ENCODE measurements around the gene C9orf153. TPM values are rescaled to one million over a fixed set of nuclear protein-coding genes. Genes with fewer than 3 reads are reported as not detected.

C9orf153 gene
- total and polyA plus RNA-seq, 2 experiments from 2014 or later = 0.29 TPM; not detected in 1

DNA sequence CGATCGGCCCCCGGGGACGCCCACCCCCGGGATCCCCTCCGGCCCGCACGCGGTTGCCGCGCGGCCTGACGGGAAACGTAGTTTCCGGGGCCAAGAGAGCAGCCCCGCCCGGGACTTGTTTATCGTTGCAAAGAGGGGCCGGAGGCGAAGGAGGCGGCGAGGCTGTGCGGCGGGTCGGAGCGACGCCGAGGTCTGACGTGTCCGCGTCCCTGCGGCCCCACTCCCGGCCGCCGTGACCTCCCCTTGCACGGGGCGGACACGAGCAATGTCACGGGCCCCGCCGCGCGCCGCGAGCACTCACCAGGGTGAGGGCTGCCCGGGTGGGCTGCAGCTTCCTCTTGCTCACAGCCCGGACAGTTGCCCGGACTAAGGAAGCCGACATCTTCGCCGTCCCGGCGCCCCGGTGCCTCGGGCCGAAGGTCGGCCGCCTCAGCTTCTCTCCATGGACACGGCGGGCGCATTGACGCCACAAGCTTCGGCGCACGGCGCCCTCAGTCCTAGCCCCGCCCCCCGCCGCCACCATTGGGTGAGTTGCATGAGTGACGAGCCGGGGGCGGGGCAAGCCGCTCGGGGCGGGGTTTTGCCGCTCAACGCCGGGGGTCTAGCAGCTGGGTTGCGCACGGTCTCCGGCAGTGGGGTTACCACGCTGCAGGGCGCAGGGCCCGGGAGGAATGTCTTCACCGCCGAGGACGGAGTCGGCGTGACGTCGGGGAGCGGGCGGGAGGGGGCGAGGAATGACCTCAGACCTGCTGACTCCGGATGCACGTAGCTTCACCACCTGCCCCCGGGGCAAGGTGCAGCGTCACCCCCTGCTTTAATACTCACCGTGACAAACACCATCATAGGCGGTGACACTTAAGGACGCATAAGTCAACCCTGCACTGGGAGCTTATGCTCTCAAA is 22.9 kb upstream of the C9orf153 start, which contains the start of gene ISCA1:
Gene ISCA1 (minus strand): TSS at position 462 of the 902 bp plus-strand sequence. CDS start 80 bp downstream, at position 382.
- Histone ChIP-seq H3K4me1 (ENCODE audit: insufficient read depth) (peaks cover 5% of the 10 kb centered on the region), H3K27me3 (ENCODE audit: insufficient read depth) (no peaks in the 10 kb centered on the region)
- ATAC-seq = peak; percentile 82

More for the DNA sequence above, 22.9 kb upstream of the C9orf153 start, which contains the start of gene ISCA1:
- H3K4me3 Mint-ChIP-seq = peak within 1 kb of the TSS; percentile 93
- peaks cover 32% of the 10 kb centered on the region for H3K4me1 Mint-ChIP-seq
- peaks cover 7% of the 10 kb centered on the region for H3K36me3 Mint-ChIP-seq (ENCODE audit: low read depth)
- Histone ChIP-seq H3K36me3 (ENCODE audit: insufficient read depth) (0 out of 2 replicates have a peak, but pooled peaks cover 4% of the 10 kb centered on the region), H4K20me1 (replicated peaks; ENCODE audit: insufficient read depth) (peaks cover 8% of the 10 kb centered on the region; the same call in 1 of the 2 replicates), H3K79me2 (replicated peaks; ENCODE audit: insufficient read depth) (peaks cover 43% of the 10 kb centered on the region), H3K4me2 (peak within 1 kb of the TSS; percentile 93), H3K27ac (ENCODE audit: low read depth) (peak within 1 kb of the TSS; percentile 96), H3K9me2 (ENCODE audit: insufficient read depth) (no peaks in the 10 kb centered on the region), H3K4me3 (peak within 1 kb of the TSS; percentile 84), H3F3A (replicated peaks; ENCODE audit: low read depth) (0 out of 2 replicates have a peak, but pooled peaks cover 3% of the 10 kb centered on the region), H2AFZ (peak within 1 kb of the TSS; percentile 94)
- DNase-seq (ENCODE audit: low spot score) = peak; percentile 98
- TF ChIP-seq EZH2phosphoT487 (IDR thresholded peaks at IDR 0.05; ENCODE audit: unreplicated experiment) (no peak), JUNB (IDR thresholded peaks at IDR 0.05; ENCODE audit: unreplicated experiment) (no peak), POLR2AphosphoS5 (IDR thresholded peaks at IDR 0.05; ENCODE audit: low read depth) (peak; percentile 78), CTCF (conservative IDR thresholded peaks at IDR 0.05; ENCODE audit: low read depth in 2 of 2) (no peak), CREB1 (CRISPR knock-in tag; IDR thresholded peaks at IDR 0.05; ENCODE audit: low read depth) (peak; percentile 88)
- TF ChIP-seq, protein P1, sequence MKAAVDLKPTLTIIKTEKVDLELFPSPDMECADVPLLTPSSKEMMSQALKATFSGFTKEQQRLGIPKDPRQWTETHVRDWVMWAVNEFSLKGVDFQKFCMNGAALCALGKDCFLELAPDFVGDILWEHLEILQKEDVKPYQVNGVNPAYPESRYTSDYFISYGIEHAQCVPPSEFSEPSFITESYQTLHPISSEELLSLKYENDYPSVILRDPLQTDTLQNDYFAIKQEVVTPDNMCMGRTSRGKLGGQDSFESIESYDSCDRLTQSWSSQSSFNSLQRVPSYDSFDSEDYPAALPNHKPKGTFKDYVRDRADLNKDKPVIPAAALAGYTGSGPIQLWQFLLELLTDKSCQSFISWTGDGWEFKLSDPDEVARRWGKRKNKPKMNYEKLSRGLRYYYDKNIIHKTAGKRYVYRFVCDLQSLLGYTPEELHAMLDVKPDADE (IDR thresholded peaks at IDR 0.05) = peak; percentile 70
- TF ChIP-seq, protein P2, sequence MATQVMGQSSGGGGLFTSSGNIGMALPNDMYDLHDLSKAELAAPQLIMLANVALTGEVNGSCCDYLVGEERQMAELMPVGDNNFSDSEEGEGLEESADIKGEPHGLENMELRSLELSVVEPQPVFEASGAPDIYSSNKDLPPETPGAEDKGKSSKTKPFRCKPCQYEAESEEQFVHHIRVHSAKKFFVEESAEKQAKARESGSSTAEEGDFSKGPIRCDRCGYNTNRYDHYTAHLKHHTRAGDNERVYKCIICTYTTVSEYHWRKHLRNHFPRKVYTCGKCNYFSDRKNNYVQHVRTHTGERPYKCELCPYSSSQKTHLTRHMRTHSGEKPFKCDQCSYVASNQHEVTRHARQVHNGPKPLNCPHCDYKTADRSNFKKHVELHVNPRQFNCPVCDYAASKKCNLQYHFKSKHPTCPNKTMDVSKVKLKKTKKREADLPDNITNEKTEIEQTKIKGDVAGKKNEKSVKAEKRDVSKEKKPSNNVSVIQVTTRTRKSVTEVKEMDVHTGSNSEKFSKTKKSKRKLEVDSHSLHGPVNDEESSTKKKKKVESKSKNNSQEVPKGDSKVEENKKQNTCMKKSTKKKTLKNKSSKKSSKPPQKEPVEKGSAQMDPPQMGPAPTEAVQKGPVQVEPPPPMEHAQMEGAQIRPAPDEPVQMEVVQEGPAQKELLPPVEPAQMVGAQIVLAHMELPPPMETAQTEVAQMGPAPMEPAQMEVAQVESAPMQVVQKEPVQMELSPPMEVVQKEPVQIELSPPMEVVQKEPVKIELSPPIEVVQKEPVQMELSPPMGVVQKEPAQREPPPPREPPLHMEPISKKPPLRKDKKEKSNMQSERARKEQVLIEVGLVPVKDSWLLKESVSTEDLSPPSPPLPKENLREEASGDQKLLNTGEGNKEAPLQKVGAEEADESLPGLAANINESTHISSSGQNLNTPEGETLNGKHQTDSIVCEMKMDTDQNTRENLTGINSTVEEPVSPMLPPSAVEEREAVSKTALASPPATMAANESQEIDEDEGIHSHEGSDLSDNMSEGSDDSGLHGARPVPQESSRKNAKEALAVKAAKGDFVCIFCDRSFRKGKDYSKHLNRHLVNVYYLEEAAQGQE (IDR thresholded peaks at IDR 0.05; ENCODE audit: unreplicated experiment) = peak; percentile 31
- peaks cover 16% of the 10 kb centered on the region for H3K27me3 Mint-ChIP-seq (ENCODE audit: insufficient read depth, low read depth, poor library complexity)
- H3K27ac Mint-ChIP-seq = peak within 1 kb of the TSS; percentile 98
- H3K9me3 Mint-ChIP-seq = no peaks in the 10 kb centered on the region; the same call in 2 of the 3 replicates

Measured in GM23338 (cell line).